SW 1271 (cell line): ENCODE data around the gene ADRM1.

ENCODE experiments used
- DNase-seq, 2 experiments: peaks; one replicate each; lab custom pipeline; 2025; lab: John Stamatoyannopoulos, UW

Gene ADRM1

DNA sequence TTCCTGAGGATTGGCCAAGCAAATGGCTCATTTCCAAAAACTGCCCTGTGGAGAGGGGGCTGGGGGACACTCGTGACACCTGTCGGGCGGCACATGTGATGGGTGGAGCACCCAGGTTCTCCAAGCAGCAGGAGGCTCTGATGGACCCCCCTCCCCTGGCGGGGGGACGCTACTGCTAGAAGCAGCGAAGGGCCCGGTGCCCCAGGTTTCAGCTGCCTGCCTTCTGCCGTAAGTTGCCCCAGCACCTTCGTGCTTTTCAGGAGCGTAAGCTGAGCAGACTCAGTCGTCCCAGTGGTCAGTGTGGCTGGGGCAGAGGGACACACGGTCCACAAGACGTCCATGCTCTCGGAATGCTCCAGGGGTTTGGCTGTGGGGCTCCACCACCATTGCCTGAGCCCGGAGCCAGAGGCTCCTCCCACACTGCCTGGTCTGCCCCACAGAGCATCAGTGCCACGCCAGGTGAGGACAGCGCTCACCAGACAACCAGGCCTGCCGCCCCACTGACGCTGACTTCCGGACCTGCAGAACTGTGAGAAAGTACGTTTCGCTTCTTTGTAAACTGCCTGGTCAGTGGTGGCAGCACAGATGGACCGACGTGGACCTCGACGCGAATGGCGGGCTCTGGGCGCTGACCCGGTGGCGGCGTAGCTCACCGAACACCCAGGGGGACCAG is 4.1 kb upstream of the ADRM1 start:
- no peak for DNase-seq

DNA sequence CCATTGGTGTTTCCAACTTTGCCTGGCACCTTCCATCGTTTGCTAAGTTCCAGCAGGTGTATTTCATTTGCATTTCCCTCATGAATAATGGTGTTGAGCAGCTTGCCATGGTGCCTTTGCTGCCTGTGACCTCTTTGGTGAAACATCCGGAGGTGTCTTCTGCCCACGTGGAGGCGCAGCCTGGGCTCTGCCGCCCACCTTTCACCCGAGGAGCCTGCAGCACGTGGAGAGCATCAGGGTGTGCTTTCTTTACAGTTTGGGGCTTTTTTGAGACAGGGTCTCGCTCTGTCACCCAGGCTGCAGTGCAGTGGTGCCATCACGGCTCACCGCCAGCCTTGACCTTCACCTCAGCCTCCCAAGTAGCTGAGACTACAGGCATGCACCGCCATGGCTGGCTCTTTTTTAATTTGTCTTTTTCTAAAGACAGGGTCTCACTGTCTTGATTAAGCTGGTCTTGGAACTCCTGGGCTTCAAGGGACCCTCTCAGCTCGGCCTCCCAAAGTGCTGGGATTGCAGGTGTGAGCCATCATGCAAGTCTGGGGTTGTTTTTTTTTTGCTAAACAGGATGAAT is 3.0 kb upstream of the ADRM1 start:
- DNase-seq = no peak

DNA sequence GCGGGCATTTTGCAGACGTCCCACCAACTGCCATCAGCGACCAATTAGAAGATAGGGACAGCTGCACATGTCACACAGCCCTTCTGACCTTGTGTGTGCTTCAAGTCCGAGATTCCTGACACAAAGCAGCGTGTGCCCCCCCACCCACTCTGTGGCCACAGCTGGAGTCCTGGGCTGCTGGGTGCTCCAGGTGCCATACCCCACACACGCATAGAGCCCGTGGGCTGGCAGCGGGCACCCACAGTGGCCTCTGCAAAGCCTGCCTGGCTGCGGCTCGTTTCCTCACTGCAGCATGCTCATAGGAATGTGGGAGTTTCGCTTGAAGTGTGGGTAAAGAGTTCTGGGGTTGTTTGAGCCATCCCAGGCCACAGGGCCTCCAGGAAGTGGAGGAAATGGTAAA is 2.5 kb upstream of the ADRM1 start:
- no peak for DNase-seq

DNA sequence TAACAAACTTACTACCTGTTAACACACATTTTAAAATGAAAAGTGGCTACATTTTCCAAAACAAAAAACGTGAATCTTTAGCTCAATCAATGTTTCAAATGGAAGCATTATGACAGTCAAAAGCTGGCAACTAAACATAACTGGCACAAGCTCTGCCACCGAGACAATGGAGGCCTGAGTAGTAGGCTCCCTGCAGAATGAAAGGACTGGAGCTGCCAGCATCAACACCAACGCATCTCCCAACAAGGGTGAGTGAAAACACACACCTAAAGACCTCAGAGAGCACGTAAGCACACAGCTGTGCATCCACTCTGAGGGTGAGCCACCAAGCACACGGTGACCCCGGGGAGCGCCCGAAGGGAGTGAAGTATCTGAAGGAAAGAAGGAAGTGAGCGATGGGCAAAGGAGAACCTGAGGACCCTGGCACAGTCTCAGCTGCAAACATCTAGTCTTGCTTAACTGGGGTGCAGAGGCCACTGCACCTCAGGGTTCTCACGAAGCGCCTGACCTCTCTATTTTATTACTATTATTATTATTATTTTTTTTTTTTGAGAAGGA is 1.6 kb upstream of the ADRM1 start:
- no peak for DNase-seq

- DNase-seq = peak; percentile 95 to 97
Observed at GRCh38 chr20:62301773-62302340, 940 bp upstream of the ADRM1 start.

DNA sequence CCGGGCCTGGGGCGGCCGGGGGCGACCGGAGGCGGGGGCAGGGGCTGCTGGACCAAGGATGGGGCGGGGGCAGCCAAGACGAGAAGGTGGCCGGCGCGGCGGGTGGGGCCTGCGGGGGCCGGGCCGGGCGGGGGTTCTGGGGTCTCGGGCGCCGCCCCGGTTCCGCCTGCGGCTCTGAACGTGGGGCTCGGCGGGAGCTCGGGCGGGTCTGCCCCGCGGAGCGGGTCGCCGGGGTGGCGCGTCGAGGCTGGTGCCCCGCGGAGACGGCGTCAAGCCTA is 204 bp downstream of the ADRM1 start:
- no peak for DNase-seq

DNA sequence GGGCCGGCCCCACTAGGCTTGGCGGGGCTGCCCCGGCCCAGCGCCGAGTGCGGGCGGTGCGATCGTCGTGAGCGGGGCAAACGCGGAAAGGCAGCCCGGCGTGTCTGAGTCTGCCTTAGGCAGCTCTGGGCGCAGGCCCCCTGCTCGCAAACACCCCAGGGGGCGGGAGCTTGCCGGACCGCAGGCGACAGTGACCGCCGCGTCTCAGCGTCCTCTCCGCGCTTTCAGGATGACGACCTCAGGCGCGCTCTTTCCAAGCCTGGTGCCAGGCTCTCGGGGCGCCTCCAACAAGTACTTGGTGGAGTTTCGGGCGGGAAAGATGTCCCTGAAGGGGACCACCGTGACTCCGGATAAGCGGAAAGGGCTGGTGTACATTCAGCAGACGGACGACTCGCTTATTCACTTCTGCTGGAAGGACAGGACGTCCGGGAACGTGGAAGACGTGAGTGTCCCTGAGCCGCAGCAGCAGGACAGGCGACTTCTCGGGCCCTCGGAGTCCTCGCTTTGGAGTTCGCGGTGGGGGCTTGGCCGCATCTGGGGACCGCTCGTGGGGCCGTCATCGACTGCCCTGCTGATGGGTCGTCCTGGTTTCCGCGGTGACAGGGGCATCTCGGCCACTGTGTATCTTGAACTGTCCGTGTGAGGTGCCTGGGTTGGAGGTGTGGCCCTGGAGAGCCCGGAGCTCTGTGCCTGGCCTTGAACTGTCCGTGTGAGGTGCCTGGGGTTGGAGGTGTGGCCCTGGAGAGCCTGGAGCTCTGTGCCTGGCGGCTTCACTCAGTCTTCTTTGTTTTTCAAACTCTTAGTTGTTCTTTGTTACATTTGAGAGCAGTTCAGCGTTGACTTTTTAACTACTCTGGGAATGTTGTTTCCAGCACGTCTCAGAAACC is 786 bp downstream of the ADRM1 start:
- peak in 1 of 2 experiments; percentile 54 for DNase-seq

DNA sequence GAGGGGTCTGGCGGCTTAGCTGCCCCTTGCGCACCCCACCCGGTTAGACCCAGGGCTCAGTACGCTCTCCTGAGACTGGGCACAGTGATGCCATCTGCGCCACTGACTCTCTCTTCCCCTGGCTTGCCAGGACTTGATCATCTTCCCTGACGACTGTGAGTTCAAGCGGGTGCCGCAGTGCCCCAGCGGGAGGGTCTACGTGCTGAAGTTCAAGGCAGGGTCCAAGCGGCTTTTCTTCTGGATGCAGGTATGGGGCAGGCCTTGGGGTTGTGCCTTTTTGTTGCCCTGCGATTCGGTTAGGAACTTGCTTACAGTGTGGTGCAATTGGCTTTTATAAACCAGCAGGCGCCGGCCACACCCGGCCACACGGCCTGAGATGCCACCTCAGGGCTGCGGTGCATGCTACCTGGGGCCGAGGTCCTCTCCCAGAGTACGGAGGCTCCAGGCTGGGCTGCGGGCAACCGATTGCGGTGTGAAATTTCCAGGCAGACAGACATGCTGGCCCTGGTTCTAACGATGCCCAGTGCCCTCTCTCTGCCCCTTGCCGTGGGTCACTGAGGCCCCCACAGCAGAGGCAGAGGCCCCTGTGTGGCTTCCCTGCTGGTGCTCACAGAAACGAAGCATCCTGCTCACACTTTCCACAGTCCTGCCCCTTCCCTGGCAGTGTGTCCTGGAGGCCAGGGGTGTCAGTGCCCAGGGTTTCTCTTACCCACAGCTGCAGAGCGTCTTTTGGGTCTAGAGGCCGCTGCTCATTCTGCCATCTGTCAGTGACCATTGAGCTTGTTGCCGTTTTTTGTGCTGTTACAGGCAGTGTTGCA is 1.7 kb downstream of the ADRM1 start:
- peak in 1 of 2 experiments; percentile 48 for DNase-seq

GRCh38 chr20:62305149-62305764 is 2.5 kb downstream of the ADRM1 start:
- DNase-seq = peak in 1 of 2 experiments; percentile 48

DNA sequence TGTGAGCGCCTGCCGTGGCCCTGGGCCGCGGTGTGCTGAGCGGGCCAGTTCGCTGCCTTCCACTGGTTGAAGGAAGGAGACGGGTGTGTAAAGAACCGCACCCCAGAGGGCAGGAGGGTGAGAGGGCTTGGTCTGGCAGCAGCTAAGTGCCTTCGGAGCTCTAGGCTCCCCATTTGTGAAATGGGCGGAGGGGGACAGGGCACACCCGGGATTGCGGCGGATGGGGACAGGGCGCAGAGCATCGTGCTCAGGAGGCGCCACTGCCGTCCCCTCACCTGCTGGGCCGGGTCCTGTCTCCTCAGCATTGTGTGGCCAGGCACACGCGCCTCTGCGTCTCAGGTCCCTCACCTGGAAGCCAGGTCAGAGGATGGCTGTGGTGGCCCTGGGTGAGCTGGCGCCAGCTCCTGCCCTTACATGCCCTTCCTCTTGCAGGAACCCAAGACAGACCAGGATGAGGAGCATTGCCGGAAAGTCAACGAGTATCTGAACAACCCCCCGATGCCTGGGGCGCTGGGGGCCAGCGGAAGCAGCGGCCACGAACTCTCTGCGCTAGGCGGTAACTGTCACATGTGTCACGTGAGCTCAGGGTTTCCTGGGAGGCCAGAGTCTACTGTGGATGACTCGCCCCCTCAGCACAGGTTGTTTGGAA is 3.1 kb downstream of the ADRM1 start:
- no peak for DNase-seq

- no peak for DNase-seq
Observed at GRCh38 chr20:62306414-62307187, 3.8 kb downstream of the ADRM1 start.

- no peak for DNase-seq
Observed at GRCh38 chr20:62307226-62308101, 4.7 kb downstream of the ADRM1 start.

DNA sequence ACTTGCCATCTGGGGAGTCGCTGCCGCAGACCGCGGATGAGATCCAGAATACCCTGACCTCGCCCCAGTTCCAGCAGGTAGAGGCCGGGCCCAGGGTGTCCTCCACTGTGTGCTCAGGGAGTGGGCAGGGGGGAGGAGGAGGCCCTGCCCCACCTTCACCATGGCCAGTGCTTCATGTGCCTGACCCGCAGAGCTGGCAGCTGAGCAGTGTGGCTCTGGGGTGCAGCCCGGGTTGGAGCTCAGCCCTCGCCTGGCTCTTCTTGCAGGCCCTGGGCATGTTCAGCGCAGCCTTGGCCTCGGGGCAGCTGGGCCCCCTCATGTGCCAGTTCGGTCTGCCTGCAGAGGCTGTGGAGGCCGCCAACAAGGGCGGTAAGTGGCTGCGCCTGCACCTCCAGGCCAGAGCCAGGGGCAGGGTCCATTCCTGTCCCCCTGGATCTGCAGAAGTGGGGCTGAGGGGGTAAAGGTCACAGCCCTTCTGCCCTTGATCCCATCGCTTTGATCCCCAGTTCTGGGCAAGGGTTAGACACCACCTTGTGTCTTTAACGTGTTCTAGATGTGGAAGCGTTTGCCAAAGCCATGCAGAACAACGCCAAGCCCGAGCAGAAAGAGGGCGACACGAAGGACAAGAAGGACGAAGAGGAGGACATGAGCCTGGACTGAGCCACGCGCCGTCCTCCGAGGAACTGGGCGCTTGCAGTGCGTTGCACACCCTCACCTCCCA is 5.5 kb downstream of the ADRM1 start:
- DNase-seq = no peak

GRCh38 chr20:62309198-62309944 is 6.6 kb downstream of the ADRM1 start:
- no peak for DNase-seq

DNA sequence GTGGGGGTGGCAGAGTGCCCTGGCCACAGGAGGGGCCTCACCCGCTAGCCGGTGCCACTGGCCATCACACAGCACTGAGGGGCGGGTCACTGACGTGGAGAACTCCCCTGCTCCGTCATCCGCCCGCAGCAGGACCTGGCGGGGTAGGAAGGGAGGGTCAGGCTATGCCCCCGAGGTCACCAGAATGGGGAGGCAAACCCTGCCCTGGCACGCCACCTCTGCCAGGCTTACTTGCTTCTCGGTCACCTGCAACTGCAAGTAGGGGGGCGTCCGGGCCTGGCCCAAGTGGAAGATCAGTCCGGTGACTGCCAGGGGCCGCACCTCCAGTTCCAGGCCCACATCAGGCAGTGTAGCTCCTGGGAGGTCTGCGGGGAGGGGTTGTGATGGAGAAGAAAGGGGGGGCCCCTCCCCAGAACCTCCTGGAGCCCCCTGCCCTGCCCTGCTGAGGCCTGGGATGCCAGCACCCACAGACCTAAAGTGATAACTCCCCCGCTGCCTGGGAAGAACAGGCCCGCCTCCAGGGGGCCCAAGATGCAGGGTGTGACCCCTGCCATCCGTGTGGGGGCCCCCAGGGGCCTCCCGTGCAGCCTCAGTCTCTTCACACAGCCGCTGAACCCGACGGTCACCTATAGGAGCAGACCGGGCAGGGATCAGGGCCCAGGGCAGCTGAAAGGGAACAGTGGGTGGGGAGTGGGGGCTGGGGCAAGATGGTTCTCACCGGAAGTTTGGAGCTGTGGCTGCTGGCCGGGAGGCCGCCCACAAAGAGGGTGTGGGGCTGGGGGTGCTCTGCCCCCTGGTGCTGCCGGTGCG is 7.4 kb downstream of the ADRM1 start:
- DNase-seq = no peak

- DNase-seq = no peak
Observed at GRCh38 chr20:62310757-62311121, 7.9 kb downstream of the ADRM1 start.

DNA sequence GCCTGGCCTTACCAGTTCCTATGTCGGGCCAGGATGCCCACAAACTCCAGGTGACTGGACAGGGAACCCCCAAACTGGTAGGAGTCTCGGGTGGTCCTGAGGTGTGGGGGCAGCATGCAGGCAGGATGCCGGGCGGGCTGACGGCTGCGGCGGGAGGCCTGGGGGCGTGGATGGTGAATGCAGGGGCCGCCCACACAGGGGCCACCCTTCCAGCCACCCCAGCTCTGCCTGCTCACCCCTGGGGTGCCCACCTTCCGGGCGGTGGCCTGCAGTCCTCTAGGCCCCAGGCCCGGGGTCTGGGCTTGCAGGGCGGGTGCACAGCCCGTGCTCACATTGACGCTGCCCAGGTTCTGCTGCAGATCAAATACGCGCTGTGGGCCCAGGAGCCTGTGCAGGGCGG is 8.4 kb downstream of the ADRM1 start:
- no peak for DNase-seq
